H9 (cell line): Measurements from ENCODE around the gene ZYG11A. TPM values are rescaled to one million over a fixed set of nuclear protein-coding genes. Genes with fewer than 3 reads are reported as not detected.

Source experiments
- DNase-seq: peaks from one replicate; pipeline ENCODE4 v3.0.0-alpha.2; 2017
- H2AFZ ChIP-seq: one replicate; pipeline ENCODE4 v1.6.1; 2013; ENCODE audit warnings: mild to moderate bottlenecking, low read length, control low read depth, moderate library complexity
- H2AK5ac ChIP-seq: 2 replicates; pipeline ENCODE4 v1.6.1; 2013; ENCODE audit warnings: low read length, control low read depth, mixed read lengths; ENCODE audit not compliant: insufficient read length
- H2BK120ac ChIP-seq: one replicate; pipeline ENCODE4 v1.6.1; 2013; ENCODE audit warnings: low read depth, mild to moderate bottlenecking, low read length, control low read depth, inconsistent platforms; ENCODE audit not compliant: poor library complexity, severe bottlenecking
- H2BK12ac ChIP-seq: 2 replicates; pipeline ENCODE4 v1.6.1; 2013; ENCODE audit warnings: low read length, control low read depth, mixed read lengths, low read depth; ENCODE audit not compliant: insufficient read length
- H2BK15ac ChIP-seq: 2 replicates; pipeline ENCODE4 v1.6.1; 2013; ENCODE audit warnings: low read depth, low read length, control low read depth
- H2BK20ac ChIP-seq: one replicate; pipeline ENCODE4 v1.6.1; 2013; ENCODE audit warnings: low read depth, mild to moderate bottlenecking, low read length, control low read depth, inconsistent platforms; ENCODE audit not compliant: poor library complexity, severe bottlenecking
- H2BK5ac ChIP-seq: 2 replicates; pipeline ENCODE4 v1.6.1; 2013; ENCODE audit warnings: low read length, control low read depth, mixed read lengths; ENCODE audit not compliant: insufficient read length
- H3K14ac ChIP-seq: 2 replicates; pipeline ENCODE4 v1.6.1; 2013; ENCODE audit warnings: low read length, control low read depth; ENCODE audit not compliant: insufficient read depth
- H3K18ac ChIP-seq: 2 replicates; pipeline ENCODE4 v1.6.1; 2013; ENCODE audit warnings: low read depth, mild to moderate bottlenecking, mixed read lengths, low read length, control low read depth; ENCODE audit not compliant: insufficient read length
- H3K23ac ChIP-seq: 2 replicates; pipeline ENCODE4 v1.6.1; 2013; ENCODE audit warnings: low read length, control low read depth, mixed read lengths, low read depth; ENCODE audit not compliant: insufficient read length
- H3K23me2 ChIP-seq: 2 replicates; pipeline ENCODE4 v1.6.1; 2013; ENCODE audit warnings: low read depth, mild to moderate bottlenecking, mixed read lengths, low read length, control low read depth; ENCODE audit not compliant: insufficient read length, poor library complexity, severe bottlenecking
- H3K27ac ChIP-seq: 2 replicates; pipeline ENCODE4 v1.5.1; 2013; ENCODE audit warnings: low read length, control low read depth, mixed read lengths, low read depth; ENCODE audit not compliant: insufficient read length
- H3K27me3 ChIP-seq: 2 replicates; pipeline ENCODE4 v1.6.1; 2013; ENCODE audit warnings: low read length, control low read depth, inconsistent platforms; ENCODE audit not compliant: insufficient read depth
- H3K4ac ChIP-seq: 2 replicates; pipeline ENCODE4 v1.6.1; 2013; ENCODE audit warnings: low read depth, mild to moderate bottlenecking, control low read depth, inconsistent platforms, low read length, moderate library complexity
- H3K4me1 ChIP-seq: 2 replicates; pipeline ENCODE4 v1.6.1; 2013; ENCODE audit warnings: low read length, control low read depth, inconsistent platforms; ENCODE audit not compliant: insufficient read depth
- H3K4me2 ChIP-seq: 2 replicates; pipeline ENCODE4 v1.6.1; 2013; ENCODE audit warnings: low read length, control low read depth, mixed read lengths; ENCODE audit not compliant: insufficient read length, insufficient read depth
- H3K56ac ChIP-seq: 2 replicates; pipeline ENCODE4 v1.6.1; 2013; ENCODE audit warnings: low read depth, mild to moderate bottlenecking, mixed read lengths, low read length, control low read depth; ENCODE audit not compliant: insufficient read length
- H3K79me1 ChIP-seq: 2 replicates; pipeline ENCODE4 v1.6.1; 2013; ENCODE audit warnings: low read depth, mild to moderate bottlenecking, moderate library complexity, low read length, control low read depth, inconsistent platforms; ENCODE audit not compliant: insufficient read depth, poor library complexity, severe bottlenecking
- H3K79me2 ChIP-seq: 2 replicates; pipeline ENCODE4 v1.6.1; 2013; ENCODE audit warnings: low read length, control low read depth, inconsistent platforms; ENCODE audit not compliant: insufficient read depth
- H3K9ac ChIP-seq: 2 replicates; pipeline ENCODE4 v1.6.1; 2013; ENCODE audit warnings: low read length, control low read depth, mixed read lengths; ENCODE audit not compliant: insufficient read length; ENCODE audit errors: extremely low read depth
- H3K9me3 ChIP-seq: one replicate; pipeline ENCODE4 v1.6.1; 2013; ENCODE audit warnings: low read depth, low read length, inconsistent platforms; ENCODE audit not compliant: control insufficient read depth
- H3T11ph ChIP-seq: one replicate; pipeline ENCODE4 v1.6.1; 2013; ENCODE audit warnings: mild to moderate bottlenecking, low read length, control low read depth, inconsistent platforms
- H4K20me1 ChIP-seq: one replicate; pipeline ENCODE4 v1.6.1; 2013; ENCODE audit not compliant: control insufficient read depth, insufficient read length, insufficient read depth
- H4K5ac ChIP-seq: 2 replicates; pipeline ENCODE4 v1.6.1; 2013; ENCODE audit warnings: low read depth, mild to moderate bottlenecking, mixed read lengths, low read length, control low read depth; ENCODE audit not compliant: insufficient read length
- H4K8ac ChIP-seq: replicated peaks from 2 replicates; pipeline ENCODE4 v1.6.1; 2013; ENCODE audit warnings: low read length, control low read depth, mixed read lengths, low read depth; ENCODE audit not compliant: insufficient read length
- H4K91ac ChIP-seq: 2 replicates; pipeline ENCODE4 v1.6.1; 2013; ENCODE audit warnings: low read depth, mild to moderate bottlenecking, moderate library complexity, mixed read lengths, low read length, control low read depth; ENCODE audit not compliant: insufficient read length
- H3K27ac Mint-ChIP-seq, 3 experiments: 2 replicates in 2 of 3; 3 replicates in 1 of 3; pipeline ENCODE4 v1.8.0; 2020 to 2021; ENCODE audit warnings: mixed read lengths in 3 of 3, mild to moderate bottlenecking in 1 of 3, moderate library complexity in 1 of 3
- H3K27me3 Mint-ChIP-seq: 2 replicates; pipeline ENCODE4 v1.8.0; 2021; ENCODE audit warnings: low read depth, mild to moderate bottlenecking, moderate library complexity, mixed read lengths
- H3K36me3 Mint-ChIP-seq, 3 experiments: 2 replicates in 2 of 3; 3 replicates in 1 of 3; pipeline ENCODE4 v1.8.0; 2020 to 2021; ENCODE audit warnings: low read depth in 3 of 3, mixed read lengths in 3 of 3; ENCODE audit not compliant: insufficient read depth in 1 of 3
- H3K4me1 Mint-ChIP-seq, 2 experiments: 2 replicates each; pipeline ENCODE4 v1.8.0; 2020; ENCODE audit warnings: mixed read lengths in 2 of 2
- H3K4me3 Mint-ChIP-seq, 2 experiments: 2 replicates in 1 of 2; 3 replicates in 1 of 2; pipeline ENCODE4 v1.8.0; 2020 to 2021; ENCODE audit warnings: mild to moderate bottlenecking in 2 of 2, mixed read lengths in 2 of 2, moderate library complexity in 1 of 2
- H3K9me3 Mint-ChIP-seq, 2 experiments: 2 replicates in 1 of 2; 3 replicates in 1 of 2; pipeline ENCODE4 v1.8.0; 2020; ENCODE audit warnings: mild to moderate bottlenecking in 2 of 2, mixed read lengths in 2 of 2, moderate library complexity in 1 of 2
- WGBS: extraction: QIAGEN DNeasy Blood & Tissue Kit; methylation state at CpG from one replicate; pipeline ENCODE4 v1.1.7; 2013; ENCODE audit warnings: missing lambda C conversion rate, low lambda C conversion rate, mixed read lengths; ENCODE audit not compliant: insufficient read length; ENCODE audit errors: extremely low coverage; 5-methylcytosine and 5-hydroxymethylcytosine counted together
- total RNA-seq: library from RNA; stranded (reverse); gene quantifications from 2 replicates; pipeline ENCODE4 v1.2.1, GENCODE V29; 2021
- TF ChIP-seq, protein P1 (sequence below): fragments of 200-600 bp; sonication (generic); conservative IDR thresholded peaks from 3 replicates; pipeline ENCODE4 v1.8.0; 2021; ENCODE audit warnings: antibody characterized with exemption, mild to moderate bottlenecking

ZYG11A gene
- total RNA-seq, 1 experiment from 2014 or later: 2.1 TPM

DNA sequence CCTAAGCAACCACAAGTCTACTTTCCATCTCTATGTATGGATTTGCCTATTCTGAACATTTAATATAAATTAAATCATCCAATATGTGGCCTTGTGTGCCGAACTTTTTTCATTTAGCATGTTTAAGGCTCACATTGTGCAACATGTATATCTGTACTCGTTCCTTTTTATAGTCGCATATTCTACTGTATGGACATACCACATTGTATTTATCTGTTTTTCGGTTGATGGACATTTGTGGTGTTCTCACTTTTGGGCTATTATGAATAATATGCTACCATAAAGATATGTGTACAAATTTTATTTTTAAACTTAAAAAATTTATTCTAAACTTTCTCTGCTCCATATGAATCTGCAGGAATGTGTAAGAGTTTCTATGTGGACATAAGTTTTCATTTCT lies 13.0 kb downstream of the ZYG11A start:
- H2BK5ac ChIP-seq: no peak overlapping the region
- H3K18ac ChIP-seq: no peak overlapping the region
- no peaks in the 10 kb centered on the region for H3K9me3 Mint-ChIP-seq
- no peaks in the 10 kb centered on the region for H3K27me3 Mint-ChIP-seq
- H3K27ac ChIP-seq: no peak overlapping the region
- H3K79me1 ChIP-seq: no peaks in the 10 kb centered on the region
- no peak overlapping the region for H4K5ac ChIP-seq
- no CpG with 5 or more reads among the region's 4 CpGs for WGBS
- H2BK20ac ChIP-seq: no peak overlapping the region
- no peak overlapping the region for H2BK120ac ChIP-seq
- no peak overlapping the region for H3K4ac ChIP-seq
- H3K4me1 Mint-ChIP-seq: peaks cover 2% of the 10 kb centered on the region in 2 experiments; a peak in 3 of 4 replicates
- no peaks in the 10 kb centered on the region for H3K23me2 ChIP-seq
- H3K4me3 Mint-ChIP-seq: no peak overlapping the region
- H3T11ph ChIP-seq: no peak overlapping the region
- no peak overlapping the region for H3K4me2 ChIP-seq
- no peaks in the 10 kb centered on the region for H3K27me3 ChIP-seq
- H3K36me3 Mint-ChIP-seq: no peaks in the 10 kb centered on the region; a peak in 1 of 7 replicates
- DNase-seq: no peak
- no peaks in the 10 kb centered on the region for H3K9me3 ChIP-seq
- H2BK15ac ChIP-seq: no peak overlapping the region
- H3K27ac Mint-ChIP-seq: no peak overlapping the region
- no peak overlapping the region for H3K56ac ChIP-seq
- no peak overlapping the region for H3K14ac ChIP-seq
- no peak overlapping the region for H4K8ac ChIP-seq
- H3K23ac ChIP-seq: no peak overlapping the region
- H4K91ac ChIP-seq: no peak overlapping the region
- no peak overlapping the region for H2AFZ ChIP-seq
- TF ChIP-seq, protein P1, sequence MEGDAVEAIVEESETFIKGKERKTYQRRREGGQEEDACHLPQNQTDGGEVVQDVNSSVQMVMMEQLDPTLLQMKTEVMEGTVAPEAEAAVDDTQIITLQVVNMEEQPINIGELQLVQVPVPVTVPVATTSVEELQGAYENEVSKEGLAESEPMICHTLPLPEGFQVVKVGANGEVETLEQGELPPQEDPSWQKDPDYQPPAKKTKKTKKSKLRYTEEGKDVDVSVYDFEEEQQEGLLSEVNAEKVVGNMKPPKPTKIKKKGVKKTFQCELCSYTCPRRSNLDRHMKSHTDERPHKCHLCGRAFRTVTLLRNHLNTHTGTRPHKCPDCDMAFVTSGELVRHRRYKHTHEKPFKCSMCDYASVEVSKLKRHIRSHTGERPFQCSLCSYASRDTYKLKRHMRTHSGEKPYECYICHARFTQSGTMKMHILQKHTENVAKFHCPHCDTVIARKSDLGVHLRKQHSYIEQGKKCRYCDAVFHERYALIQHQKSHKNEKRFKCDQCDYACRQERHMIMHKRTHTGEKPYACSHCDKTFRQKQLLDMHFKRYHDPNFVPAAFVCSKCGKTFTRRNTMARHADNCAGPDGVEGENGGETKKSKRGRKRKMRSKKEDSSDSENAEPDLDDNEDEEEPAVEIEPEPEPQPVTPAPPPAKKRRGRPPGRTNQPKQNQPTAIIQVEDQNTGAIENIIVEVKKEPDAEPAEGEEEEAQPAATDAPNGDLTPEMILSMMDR: no peak
- no peaks in the 10 kb centered on the region; the same call in 1 of the 2 replicates for H3K4me1 ChIP-seq
- H4K20me1 ChIP-seq: no peaks in the 10 kb centered on the region
- H2AK5ac ChIP-seq: no peak overlapping the region
- H2BK12ac ChIP-seq: no peak overlapping the region
- no peaks in the 10 kb centered on the region for H3K79me2 ChIP-seq
- no peak overlapping the region for H3K9ac ChIP-seq
